Left renal cortex interstitium (tissue), 4 donors: Measurements from ENCODE around the gene SLC4A1. TPM values are rescaled to one million over a fixed set of nuclear protein-coding genes. Genes with fewer than 3 reads are reported as not detected.
A peak's percentile ranks its signal among the peaks of the same experiment; 100 is the strongest.

Source experiments
- DNase-seq, 4 donors: peaks; one replicate each; pipeline ENCODE4 v3.0.0-alpha.2; 2013; ENCODE audit warnings: low read depth in 4 of 4, low spot score in 2 of 4, missing footprints in 1 of 4
- polyA plus RNA-seq, 4 donors: library from polyadenylated mRNA; unstranded; fragments of 120-200 nt; gene quantifications; one replicate each; pipeline ENCODE4 v1.2.1, GENCODE V29; 2013; ENCODE audit not compliant: insufficient read length in 4 of 4

SLC4A1 gene
- 10 to 100 TPM in 2 of 4 donors, 1 to 10 TPM in 2; 6.6 to 23.4 (median 10.3) TPM for polyA plus RNA-seq

- DNase-seq, result no peak
Observed at GRCh38 chr17:44267818-44268490, at the start of gene SLC4A1. Gene SLC4A1 (minus strand): TSS chr17:44268135. CDS start chr17:44262866, 5,269 bp downstream.

- no peak for DNase-seq
Observed at GRCh38 chr17:44317545-44317944, 49.6 kb upstream of the SLC4A1 start.

GRCh38 chr17:44315760-44316731, 48.1 kb upstream of the SLC4A1 start:
- DNase-seq, result no peak

GRCh38 chr17:44314869-44315661, 47.1 kb upstream of the SLC4A1 start:
- DNase-seq, result no peak

- DNase-seq, result no peak
Observed at GRCh38 chr17:44314524-44314868, 46.6 kb upstream of the SLC4A1 start.

GRCh38 chr17:44314031-44314430, 46.1 kb upstream of the SLC4A1 start:
- DNase-seq, result no peak

- DNase-seq, result no peak
Observed at GRCh38 chr17:44312396-44313104, 44.6 kb upstream of the SLC4A1 start.

- no peak for DNase-seq
Observed at GRCh38 chr17:44311562-44312181, 43.7 kb upstream of the SLC4A1 start.

GRCh38 chr17:44310609-44311376, 42.9 kb upstream of the SLC4A1 start:
- no peak for DNase-seq

- no peak for DNase-seq
Observed at GRCh38 chr17:44310188-44310587, 42.3 kb upstream of the SLC4A1 start.

GRCh38 chr17:44309472-44309871, 41.5 kb upstream of the SLC4A1 start:
- DNase-seq, result no peak

GRCh38 chr17:44308865-44309264, 40.9 kb upstream of the SLC4A1 start:
- DNase-seq, result no peak

- DNase-seq, result peak in 3 of 4 donors; percentile 78 to 86 (median 81)
Observed at GRCh38 chr17:44308320-44308818, 40.4 kb upstream of the SLC4A1 start, which contains the start of gene RUNDC3A. Gene RUNDC3A (plus strand): TSS chr17:44308601. CDS start chr17:44308833, 232 bp downstream.

GRCh38 chr17:44307387-44308186, 39.7 kb upstream of the SLC4A1 start:
- DNase-seq, result no peak

- DNase-seq, result no peak
Observed at GRCh38 chr17:44304651-44305050, 36.7 kb upstream of the SLC4A1 start.

GRCh38 chr17:44297975-44298374, 30.0 kb upstream of the SLC4A1 start:
- DNase-seq, result no peak

- no peak for DNase-seq
Observed at GRCh38 chr17:44293509-44294226, 25.7 kb upstream of the SLC4A1 start.
